HepG2 (cell line): Measurements from ENCODE around the gene CRIP1. TPM values are rescaled to one million over a fixed set of nuclear protein-coding genes. Genes with fewer than 3 reads are reported as not detected.

ENCODE experiments used
- CBX1 ChIP-seq: IDR thresholded peaks from one replicate; pipeline ENCODE4 v1.6.1; 2016; ENCODE audit warnings: antibody characterized with exemption, low read depth
- ISL2 ChIP-seq: sonication (generic); formaldehyde crosslinking; IDR thresholded peaks from 2 replicates; pipeline ENCODE4 v1.5.0; 2020; ENCODE audit warnings: missing genetic modification reagents
- LCORL ChIP-seq, 2 experiments: fragments of 450-650 bp in 1 of 2; sonication (generic) in 1 of 2; formaldehyde crosslinking in 1 of 2; IDR thresholded peaks; 2 replicates each; pipeline versions ENCODE4 v1.5.0 to v1.6.1; 2017 to 2020; ENCODE audit warnings: antibody characterized with exemption in 1 of 2, missing genetic modification reagents in 1 of 2
- MLLT10 ChIP-seq: sonication (generic); formaldehyde crosslinking; IDR thresholded peaks from 2 replicates; pipeline ENCODE4 v1.4.0; 2020; ENCODE audit warnings: missing genetic modification reagents
- SUZ12 ChIP-seq: fragments of 150-350 bp; IDR thresholded peaks from 2 replicates; pipeline ENCODE4 v1.6.1; 2014; ENCODE audit warnings: low read depth, low read length
- ZMYM2 ChIP-seq: sonication (generic); formaldehyde crosslinking; IDR thresholded peaks from 2 replicates; pipeline ENCODE4 v1.8.0; 2022; ENCODE audit warnings: mild to moderate bottlenecking, missing genetic modification reagents
- ZNF543 ChIP-seq: sonication (generic); formaldehyde crosslinking; IDR thresholded peaks from 2 replicates; pipeline ENCODE4 v1.4.0; 2020; ENCODE audit warnings: mild to moderate bottlenecking, missing genetic modification reagents
- ZNF598 ChIP-seq: sonication (generic); formaldehyde crosslinking; IDR thresholded peaks from 2 replicates; pipeline ENCODE4 v1.5.1; 2020; ENCODE audit warnings: mild to moderate bottlenecking, missing genetic modification reagents, borderline replicate concordance
- ZNF75D ChIP-seq: sonication (generic); formaldehyde crosslinking; IDR thresholded peaks from 2 replicates; pipeline ENCODE4 v1.8.1; 2023; ENCODE audit warnings: missing genetic modification reagents, mild to moderate bottlenecking, borderline replicate concordance
- ZSCAN25 ChIP-seq: sonication (generic); formaldehyde crosslinking; IDR thresholded peaks from 2 replicates; pipeline ENCODE4 v1.8.0; 2022; ENCODE audit warnings: mild to moderate bottlenecking, missing genetic modification reagents
- polyA plus RNA-seq, 8 experiments: library from polyadenylated mRNA; depleted of rRNA in 3 of 8; stranded (reverse) in 7 of 8; unstranded in 1 of 8; fragments of >200 nt; fragmentation: Illumina TruSeq in 4 of 8; extraction: Trizol in 4 of 8; gene quantifications; 2 replicates each; pipeline versions ENCODE4 v1.2.1 to v1.2.3, GENCODE V29; 2011 to 2016; ENCODE audit warnings: low read depth in 4 of 8, missing spikeins in 1 of 8, mixed read lengths in 1 of 8; ENCODE audit not compliant: insufficient read depth in 1 of 8
- total RNA-seq, 5 experiments: library from RNA; depleted of rRNA; stranded (reverse); fragments of >200 nt; fragmentation: Illumina TruSeq; extraction: Trizol; gene quantifications; 2 replicates each; pipeline ENCODE4 v1.2.3, GENCODE V29; 2016; ENCODE audit warnings: low read depth in 1 of 5
- TF ChIP-seq, protein P1 (sequence below): sonication (generic); formaldehyde crosslinking; conservative IDR thresholded peaks from 2 replicates; pipeline ENCODE4 v1.5.0; 2020; ENCODE audit warnings: missing genetic modification reagents
- TF ChIP-seq, protein P2 (sequence below): sonication (generic); formaldehyde crosslinking; IDR thresholded peaks from 2 replicates; pipeline ENCODE4 v1.4.0; 2020; ENCODE audit warnings: missing genetic modification reagents, borderline replicate concordance
- TF ChIP-seq, protein P3 (sequence below): sonication (generic); formaldehyde crosslinking; IDR thresholded peaks from 2 replicates; pipeline ENCODE4 v1.4.0; 2020; ENCODE audit warnings: mild to moderate bottlenecking, missing genetic modification reagents
- TF ChIP-seq, protein P4 (sequence below): IDR thresholded peaks from 2 replicates; pipeline ENCODE4 v1.6.1; 2018; ENCODE audit warnings: missing genetic modification reagents
- TF ChIP-seq, protein P5 (sequence below): IDR thresholded peaks from 2 replicates; pipeline ENCODE4 v1.6.1; 2016; ENCODE audit warnings: low read depth, borderline replicate concordance
- TF ChIP-seq, protein P6 (sequence below): sonication (generic); formaldehyde crosslinking; IDR thresholded peaks from 2 replicates; pipeline ENCODE4 v1.4.0; 2020; ENCODE audit warnings: mild to moderate bottlenecking, missing genetic modification reagents
- TF ChIP-seq, protein P7 (sequence below): sonication (generic); formaldehyde crosslinking; IDR thresholded peaks from 2 replicates; pipeline ENCODE4 v1.5.0; 2020; ENCODE audit warnings: missing genetic modification reagents

CRIP1 gene
- total and polyA plus RNA-seq, 2 of the 13 experiments (the other 11 are each of a cell fraction or from before 2014, with no cell fraction given): 53.9 to 59.5 TPM

DNA sequence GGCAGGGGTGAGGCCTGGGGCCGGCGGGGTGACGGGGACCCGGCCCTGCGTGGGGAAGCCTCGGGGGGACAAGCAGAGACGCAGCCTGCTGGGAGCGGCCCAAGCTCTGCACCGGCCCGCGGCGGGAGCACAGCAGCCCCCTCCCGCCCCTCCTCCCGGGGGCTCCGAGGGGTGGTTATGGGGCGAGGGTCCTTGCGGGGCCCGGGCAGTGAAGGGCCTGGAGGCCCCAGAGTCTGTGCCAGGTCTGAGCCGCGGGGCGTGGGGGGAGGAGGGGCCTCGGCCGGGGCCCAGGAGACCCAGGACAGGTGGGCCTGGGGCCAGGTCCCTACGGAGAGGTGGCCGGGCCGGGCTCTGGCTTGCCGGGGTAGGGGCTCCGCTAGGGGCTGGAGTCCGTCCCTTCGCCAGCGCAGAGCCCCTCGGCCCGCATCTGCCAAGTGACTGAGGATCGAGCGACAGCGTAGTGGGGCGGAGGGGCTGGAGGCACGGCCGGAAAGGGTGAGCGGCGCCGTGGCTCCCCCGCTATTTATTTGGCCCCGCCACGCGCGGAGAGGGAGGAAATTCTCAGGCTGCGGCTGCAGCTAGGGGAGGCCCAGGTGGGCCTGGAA is 40.2 kb downstream of the CRIP1 start (continued):
- TF ChIP-seq, protein P1, sequence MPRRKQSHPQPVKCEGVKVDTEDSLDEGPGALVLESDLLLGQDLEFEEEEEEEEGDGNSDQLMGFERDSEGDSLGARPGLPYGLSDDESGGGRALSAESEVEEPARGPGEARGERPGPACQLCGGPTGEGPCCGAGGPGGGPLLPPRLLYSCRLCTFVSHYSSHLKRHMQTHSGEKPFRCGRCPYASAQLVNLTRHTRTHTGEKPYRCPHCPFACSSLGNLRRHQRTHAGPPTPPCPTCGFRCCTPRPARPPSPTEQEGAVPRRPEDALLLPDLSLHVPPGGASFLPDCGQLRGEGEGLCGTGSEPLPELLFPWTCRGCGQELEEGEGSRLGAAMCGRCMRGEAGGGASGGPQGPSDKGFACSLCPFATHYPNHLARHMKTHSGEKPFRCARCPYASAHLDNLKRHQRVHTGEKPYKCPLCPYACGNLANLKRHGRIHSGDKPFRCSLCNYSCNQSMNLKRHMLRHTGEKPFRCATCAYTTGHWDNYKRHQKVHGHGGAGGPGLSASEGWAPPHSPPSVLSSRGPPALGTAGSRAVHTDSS (CRISPR knock-in tag): no peak
- TF ChIP-seq ZNF598 (CRISPR knock-in tag) (no peak), LCORL (IDR thresholded peaks at IDR 0.05) (no peak), LCORL (CRISPR knock-in tag; IDR thresholded peaks at IDR 0.05) (0 out of 2 replicates have a peak, but pooled peaks have one; percentile 23), ZMYM2 (CRISPR knock-in tag) (no peak), ISL2 (CRISPR knock-in tag) (0 out of 2 replicates have a peak, but pooled peaks have one; percentile 23), ZNF75D (CRISPR knock-in tag) (no peak), SUZ12 (no peak), ZNF543 (CRISPR knock-in tag) (no peak), ZSCAN25 (CRISPR knock-in tag) (0 out of 2 replicates have a peak, but pooled peaks have one; percentile 62), MLLT10 (no peak), CBX1 (no peak)
- TF ChIP-seq, protein P2, sequence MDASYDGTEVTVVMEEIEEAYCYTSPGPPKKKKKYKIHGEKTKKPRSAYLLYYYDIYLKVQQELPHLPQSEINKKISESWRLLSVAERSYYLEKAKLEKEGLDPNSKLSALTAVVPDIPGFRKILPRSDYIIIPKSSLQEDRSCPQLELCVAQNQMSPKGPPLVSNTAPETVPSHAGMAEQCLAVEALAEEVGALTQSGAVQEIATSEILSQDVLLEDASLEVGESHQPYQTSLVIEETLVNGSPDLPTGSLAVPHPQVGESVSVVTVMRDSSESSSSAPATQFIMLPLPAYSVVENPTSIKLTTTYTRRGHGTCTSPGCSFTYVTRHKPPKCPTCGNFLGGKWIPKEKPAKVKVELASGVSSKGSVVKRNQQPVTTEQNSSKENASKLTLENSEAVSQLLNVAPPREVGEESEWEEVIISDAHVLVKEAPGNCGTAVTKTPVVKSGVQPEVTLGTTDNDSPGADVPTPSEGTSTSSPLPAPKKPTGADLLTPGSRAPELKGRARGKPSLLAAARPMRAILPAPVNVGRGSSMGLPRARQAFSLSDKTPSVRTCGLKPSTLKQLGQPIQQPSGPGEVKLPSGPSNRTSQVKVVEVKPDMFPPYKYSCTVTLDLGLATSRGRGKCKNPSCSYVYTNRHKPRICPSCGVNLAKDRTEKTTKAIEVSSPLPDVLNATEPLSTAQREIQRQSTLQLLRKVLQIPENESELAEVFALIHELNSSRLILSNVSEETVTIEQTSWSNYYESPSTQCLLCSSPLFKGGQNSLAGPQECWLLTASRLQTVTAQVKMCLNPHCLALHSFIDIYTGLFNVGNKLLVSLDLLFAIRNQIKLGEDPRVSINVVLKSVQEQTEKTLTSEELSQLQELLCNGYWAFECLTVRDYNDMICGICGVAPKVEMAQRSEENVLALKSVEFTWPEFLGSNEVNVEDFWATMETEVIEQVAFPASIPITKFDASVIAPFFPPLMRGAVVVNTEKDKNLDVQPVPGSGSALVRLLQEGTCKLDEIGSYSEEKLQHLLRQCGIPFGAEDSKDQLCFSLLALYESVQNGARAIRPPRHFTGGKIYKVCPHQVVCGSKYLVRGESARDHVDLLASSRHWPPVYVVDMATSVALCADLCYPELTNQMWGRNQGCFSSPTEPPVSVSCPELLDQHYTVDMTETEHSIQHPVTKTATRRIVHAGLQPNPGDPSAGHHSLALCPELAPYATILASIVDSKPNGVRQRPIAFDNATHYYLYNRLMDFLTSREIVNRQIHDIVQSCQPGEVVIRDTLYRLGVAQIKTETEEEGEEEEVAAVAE (CRISPR knock-in tag): no peak
- TF ChIP-seq, protein P3, sequence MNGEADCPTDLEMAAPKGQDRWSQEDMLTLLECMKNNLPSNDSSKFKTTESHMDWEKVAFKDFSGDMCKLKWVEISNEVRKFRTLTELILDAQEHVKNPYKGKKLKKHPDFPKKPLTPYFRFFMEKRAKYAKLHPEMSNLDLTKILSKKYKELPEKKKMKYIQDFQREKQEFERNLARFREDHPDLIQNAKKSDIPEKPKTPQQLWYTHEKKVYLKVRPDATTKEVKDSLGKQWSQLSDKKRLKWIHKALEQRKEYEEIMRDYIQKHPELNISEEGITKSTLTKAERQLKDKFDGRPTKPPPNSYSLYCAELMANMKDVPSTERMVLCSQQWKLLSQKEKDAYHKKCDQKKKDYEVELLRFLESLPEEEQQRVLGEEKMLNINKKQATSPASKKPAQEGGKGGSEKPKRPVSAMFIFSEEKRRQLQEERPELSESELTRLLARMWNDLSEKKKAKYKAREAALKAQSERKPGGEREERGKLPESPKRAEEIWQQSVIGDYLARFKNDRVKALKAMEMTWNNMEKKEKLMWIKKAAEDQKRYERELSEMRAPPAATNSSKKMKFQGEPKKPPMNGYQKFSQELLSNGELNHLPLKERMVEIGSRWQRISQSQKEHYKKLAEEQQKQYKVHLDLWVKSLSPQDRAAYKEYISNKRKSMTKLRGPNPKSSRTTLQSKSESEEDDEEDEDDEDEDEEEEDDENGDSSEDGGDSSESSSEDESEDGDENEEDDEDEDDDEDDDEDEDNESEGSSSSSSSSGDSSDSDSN (CRISPR knock-in tag): peak; percentile 21
- TF ChIP-seq, protein P4, sequence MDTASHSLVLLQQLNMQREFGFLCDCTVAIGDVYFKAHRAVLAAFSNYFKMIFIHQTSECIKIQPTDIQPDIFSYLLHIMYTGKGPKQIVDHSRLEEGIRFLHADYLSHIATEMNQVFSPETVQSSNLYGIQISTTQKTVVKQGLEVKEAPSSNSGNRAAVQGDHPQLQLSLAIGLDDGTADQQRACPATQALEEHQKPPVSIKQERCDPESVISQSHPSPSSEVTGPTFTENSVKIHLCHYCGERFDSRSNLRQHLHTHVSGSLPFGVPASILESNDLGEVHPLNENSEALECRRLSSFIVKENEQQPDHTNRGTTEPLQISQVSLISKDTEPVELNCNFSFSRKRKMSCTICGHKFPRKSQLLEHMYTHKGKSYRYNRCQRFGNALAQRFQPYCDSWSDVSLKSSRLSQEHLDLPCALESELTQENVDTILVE: no peak
- TF ChIP-seq, protein P5, sequence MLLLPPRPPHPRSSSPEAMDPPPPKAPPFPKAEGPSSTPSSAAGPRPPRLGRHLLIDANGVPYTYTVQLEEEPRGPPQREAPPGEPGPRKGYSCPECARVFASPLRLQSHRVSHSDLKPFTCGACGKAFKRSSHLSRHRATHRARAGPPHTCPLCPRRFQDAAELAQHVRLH (CRISPR knock-in tag): no peak
- TF ChIP-seq, protein P6, sequence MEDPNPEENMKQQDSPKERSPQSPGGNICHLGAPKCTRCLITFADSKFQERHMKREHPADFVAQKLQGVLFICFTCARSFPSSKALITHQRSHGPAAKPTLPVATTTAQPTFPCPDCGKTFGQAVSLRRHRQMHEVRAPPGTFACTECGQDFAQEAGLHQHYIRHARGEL (CRISPR knock-in tag): no peak
- TF ChIP-seq, protein P7, sequence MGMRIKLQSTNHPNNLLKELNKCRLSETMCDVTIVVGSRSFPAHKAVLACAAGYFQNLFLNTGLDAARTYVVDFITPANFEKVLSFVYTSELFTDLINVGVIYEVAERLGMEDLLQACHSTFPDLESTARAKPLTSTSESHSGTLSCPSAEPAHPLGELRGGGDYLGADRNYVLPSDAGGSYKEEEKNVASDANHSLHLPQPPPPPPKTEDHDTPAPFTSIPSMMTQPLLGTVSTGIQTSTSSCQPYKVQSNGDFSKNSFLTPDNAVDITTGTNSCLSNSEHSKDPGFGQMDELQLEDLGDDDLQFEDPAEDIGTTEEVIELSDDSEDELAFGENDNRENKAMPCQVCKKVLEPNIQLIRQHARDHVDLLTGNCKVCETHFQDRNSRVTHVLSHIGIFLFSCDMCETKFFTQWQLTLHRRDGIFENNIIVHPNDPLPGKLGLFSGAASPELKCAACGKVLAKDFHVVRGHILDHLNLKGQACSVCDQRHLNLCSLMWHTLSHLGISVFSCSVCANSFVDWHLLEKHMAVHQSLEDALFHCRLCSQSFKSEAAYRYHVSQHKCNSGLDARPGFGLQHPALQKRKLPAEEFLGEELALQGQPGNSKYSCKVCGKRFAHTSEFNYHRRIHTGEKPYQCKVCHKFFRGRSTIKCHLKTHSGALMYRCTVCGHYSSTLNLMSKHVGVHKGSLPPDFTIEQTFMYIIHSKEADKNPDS (CRISPR knock-in tag): no peak
